CD14-positive monocyte (primary cell): ENCODE data around the gene SEPTIN10. TPM values are rescaled to one million over a fixed set of nuclear protein-coding genes. Genes with fewer than 3 reads are reported as not detected.

Experiments
- DNase-seq, 3 donors: peaks; one replicate each; pipeline ENCODE4 v3.0.0-alpha.2; 2011 to 2022
- H2AFZ ChIP-seq: 2 replicates; pipeline ENCODE4 v1.6.0; 2012; ENCODE audit warnings: mild to moderate bottlenecking, low read depth, low read length, inconsistent platforms; ENCODE audit not compliant: insufficient read depth, poor library complexity, severe bottlenecking
- H3K27ac ChIP-seq, 2 donors: 1 replicate in 1 of 2; 2 replicates in 1 of 2; pipeline ENCODE4 v1.5.1; 2012 to 2013; ENCODE audit warnings: low read length in 2 of 2, control low read depth in 1 of 2, inconsistent platforms in 1 of 2, low read depth in 1 of 2, mild to moderate bottlenecking in 1 of 2
- H3K27me3 ChIP-seq, 2 donors: one replicate each; pipeline versions ENCODE4 v1.6.0 to v1.6.1; 2011 to 2013; ENCODE audit warnings: low read length in 2 of 2; ENCODE audit not compliant: control insufficient read depth in 2 of 2, insufficient read depth in 2 of 2
- H3K36me3 ChIP-seq, 2 donors: replicated peaks in 1 of 2; 1 replicate in 1 of 2; 2 replicates in 1 of 2; pipeline versions ENCODE4 v1.5.1 to v1.6.1; 2012 to 2013; ENCODE audit warnings: low read length in 2 of 2, control low read depth in 1 of 2, inconsistent platforms in 1 of 2, mild to moderate bottlenecking in 1 of 2; ENCODE audit not compliant: insufficient read depth in 2 of 2, control insufficient read depth in 1 of 2
- H3K4me1 ChIP-seq, 2 donors: 1 replicate in 1 of 2; 2 replicates in 1 of 2; pipeline versions ENCODE4 v1.5.1 to v1.6.1; 2012 to 2013; ENCODE audit warnings: low read length in 2 of 2, control low read depth in 1 of 2, inconsistent platforms in 1 of 2, mild to moderate bottlenecking in 1 of 2, moderate library complexity in 1 of 2; ENCODE audit not compliant: insufficient read depth in 2 of 2, control insufficient read depth in 1 of 2
- H3K4me2 ChIP-seq: replicated peaks from 2 replicates; pipeline ENCODE3; 2012; ENCODE audit warnings: low read length, moderate library complexity, mild to moderate bottlenecking; ENCODE audit not compliant: poor library complexity, severe bottlenecking; ENCODE audit errors: extremely low read depth
- H3K4me3 ChIP-seq, 3 experiments: fragments of 200-600 bp in 1 of 3; sonication (generic) in 1 of 3; replicated peaks in 1 of 3; 1 replicate in 2 of 3; 2 replicates in 1 of 3; pipeline ENCODE4 v1.5.1; 2011 to 2013; ENCODE audit warnings: low read length in 3 of 3, mild to moderate bottlenecking in 3 of 3, control low read depth in 2 of 3, low read depth in 2 of 3, inconsistent platforms in 1 of 3, moderate library complexity in 1 of 3
- H3K79me2 ChIP-seq: 2 replicates; pipeline ENCODE4 v1.6.0; 2012; ENCODE audit warnings: mild to moderate bottlenecking, control low read depth, inconsistent platforms, low read length, moderate library complexity; ENCODE audit not compliant: insufficient read depth
- H3K9ac ChIP-seq: 2 replicates; pipeline ENCODE4 v1.6.0; 2017; ENCODE audit warnings: low read length, mild to moderate bottlenecking; ENCODE audit not compliant: insufficient read depth, poor library complexity, severe bottlenecking
- H3K9me3 ChIP-seq, 2 donors: replicated peaks in 1 of 2; 1 replicate in 1 of 2; 2 replicates in 1 of 2; pipeline versions ENCODE4 v1.5.1 to v1.6.1; 2012 to 2013; ENCODE audit warnings: low read length in 2 of 2, control low read depth in 1 of 2; ENCODE audit not compliant: control insufficient read depth in 1 of 2, insufficient read depth in 1 of 2
- H4K20me1 ChIP-seq: 2 replicates; pipeline ENCODE4 v1.6.0; 2012; ENCODE audit warnings: mild to moderate bottlenecking, low read length, control low read depth, moderate library complexity; ENCODE audit not compliant: insufficient read depth
- H3K27ac Mint-ChIP-seq, 7 donors: one replicate each; pipeline ENCODE4 v1.8.0; 2020; ENCODE audit warnings: mild to moderate bottlenecking in 7 of 7, mixed read lengths in 7 of 7, moderate library complexity in 6 of 7, inconsistent platforms in 2 of 7
- H3K27me3 Mint-ChIP-seq, 3 donors: one replicate each; pipeline ENCODE4 v1.8.0; 2021 to 2022; ENCODE audit warnings: low read depth in 3 of 3, mild to moderate bottlenecking in 3 of 3, mixed read lengths in 3 of 3, moderate library complexity in 3 of 3, inconsistent platforms in 1 of 3
- H3K36me3 Mint-ChIP-seq, 2 donors: one replicate each; pipeline ENCODE4 v1.8.0; 2020; ENCODE audit warnings: mixed read lengths in 2 of 2, inconsistent platforms in 1 of 2, mild to moderate bottlenecking in 1 of 2
- H3K4me1 Mint-ChIP-seq: one replicate; pipeline ENCODE4 v1.8.0; 2020; ENCODE audit warnings: mild to moderate bottlenecking, mixed read lengths
- H3K4me3 Mint-ChIP-seq, 2 donors: one replicate each; pipeline ENCODE4 v1.8.0; 2020; ENCODE audit warnings: mild to moderate bottlenecking in 2 of 2, mixed read lengths in 2 of 2, moderate library complexity in 1 of 2
- H3K9me3 Mint-ChIP-seq, 7 donors: one replicate each; pipeline ENCODE4 v1.8.0; 2020 to 2022; ENCODE audit warnings: mixed read lengths in 7 of 7, mild to moderate bottlenecking in 6 of 7, moderate library complexity in 6 of 7, inconsistent platforms in 2 of 7
- WGBS: methylation state at CpG from one replicate; pipeline ENCODE4 v1.1.5; 2013; ENCODE audit warnings: missing lambda C conversion rate; ENCODE audit not compliant: insufficient coverage; 5-methylcytosine and 5-hydroxymethylcytosine counted together
- intact Hi-C, 2 donors: fragments of 100-400 bp; cut with micrococcal nuclease; formaldehyde crosslinking; loops; one replicate each; pipeline versions ENCODE4 v1.15.0 to v1.15.1; 2023
- polyA plus RNA-seq, 3 donors: library from polyadenylated mRNA; depleted of rRNA in 1 of 3; unstranded in 2 of 3; stranded (reverse) in 1 of 3; fragments of 300-500 nt in 2 of 3; fragments of >200 nt in 1 of 3; fragmentation: Illumina TruSeq in 2 of 3; gene quantifications; 1 replicate in 2 of 3; 2 replicates in 1 of 3; pipeline ENCODE4 v1.2.3, GENCODE V29; 2012 to 2021
- TF ChIP-seq, protein P1 (sequence below): fragments of 200-600 bp; IDR thresholded peaks from one replicate; pipeline ENCODE4 v1.8.0; 2022; ENCODE audit warnings: antibody characterized with exemption, mild to moderate bottlenecking

SEPTIN10 gene
- polyA plus RNA-seq, 3 donors, result 4.2 to 6.8 (median 4.4) TPM

DNA sequence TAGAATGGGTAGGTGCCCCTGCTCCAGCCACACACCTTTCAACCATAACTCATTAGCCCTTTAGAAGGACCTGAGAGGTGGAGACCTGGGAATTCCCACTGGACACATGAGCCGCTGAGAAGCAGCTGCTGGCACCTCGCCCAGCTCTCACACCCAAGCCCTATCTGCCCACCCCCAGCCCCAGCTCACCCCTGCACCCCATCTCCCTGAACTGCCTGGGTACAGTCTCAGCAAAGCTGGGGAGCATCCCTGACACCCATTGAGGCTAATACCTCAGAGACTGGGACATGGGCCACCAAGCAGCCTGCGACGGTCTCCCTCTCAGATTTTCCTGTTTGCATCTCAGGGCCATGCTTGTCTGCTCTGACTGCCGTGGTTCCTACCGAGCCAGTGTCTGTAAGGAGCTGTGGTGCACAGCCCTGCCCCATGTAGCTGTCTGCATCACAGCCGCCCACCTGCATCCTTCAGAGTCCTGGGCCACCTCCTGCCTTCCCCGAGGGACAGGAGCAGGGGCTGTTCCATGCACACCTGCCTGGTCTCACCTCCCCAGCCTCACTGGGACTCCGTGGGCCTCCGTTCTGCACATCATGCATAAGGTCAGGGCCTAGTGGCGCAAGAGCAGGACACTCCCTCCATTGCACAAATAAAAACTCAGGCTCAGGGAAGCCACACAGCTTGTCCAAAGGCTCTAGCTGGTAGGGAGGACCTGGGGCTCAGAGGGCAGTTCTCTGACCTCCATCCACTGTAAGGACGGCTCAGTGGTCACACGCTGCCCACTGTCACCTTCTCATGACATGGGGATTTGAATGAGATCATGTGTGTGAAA is 90.0 kb downstream of the SEPTIN10 start:
- no peaks in the 10 kb centered on the region for H3K27me3 ChIP-seq
- no peaks in the 10 kb centered on the region for H3K79me2 ChIP-seq
- Mint-ChIP-seq H3K36me3 (no peaks in the 10 kb centered on the region), H3K9me3 (peaks cover 0 to 2% (median 0%) of the 10 kb centered on the region in 7 donors), H3K4me1 (no peaks in the 10 kb centered on the region), H3K27me3 (peaks cover 0 to 5% (median 1%) of the 10 kb centered on the region in 3 donors), H3K4me3 (no peak overlapping the region), H3K27ac (no peak overlapping the region)
- no peak overlapping the region for H3K4me3 ChIP-seq
- H2AFZ ChIP-seq, result no peak overlapping the region
- H3K4me2 ChIP-seq, result no peak overlapping the region
- TF ChIP-seq, protein P1, sequence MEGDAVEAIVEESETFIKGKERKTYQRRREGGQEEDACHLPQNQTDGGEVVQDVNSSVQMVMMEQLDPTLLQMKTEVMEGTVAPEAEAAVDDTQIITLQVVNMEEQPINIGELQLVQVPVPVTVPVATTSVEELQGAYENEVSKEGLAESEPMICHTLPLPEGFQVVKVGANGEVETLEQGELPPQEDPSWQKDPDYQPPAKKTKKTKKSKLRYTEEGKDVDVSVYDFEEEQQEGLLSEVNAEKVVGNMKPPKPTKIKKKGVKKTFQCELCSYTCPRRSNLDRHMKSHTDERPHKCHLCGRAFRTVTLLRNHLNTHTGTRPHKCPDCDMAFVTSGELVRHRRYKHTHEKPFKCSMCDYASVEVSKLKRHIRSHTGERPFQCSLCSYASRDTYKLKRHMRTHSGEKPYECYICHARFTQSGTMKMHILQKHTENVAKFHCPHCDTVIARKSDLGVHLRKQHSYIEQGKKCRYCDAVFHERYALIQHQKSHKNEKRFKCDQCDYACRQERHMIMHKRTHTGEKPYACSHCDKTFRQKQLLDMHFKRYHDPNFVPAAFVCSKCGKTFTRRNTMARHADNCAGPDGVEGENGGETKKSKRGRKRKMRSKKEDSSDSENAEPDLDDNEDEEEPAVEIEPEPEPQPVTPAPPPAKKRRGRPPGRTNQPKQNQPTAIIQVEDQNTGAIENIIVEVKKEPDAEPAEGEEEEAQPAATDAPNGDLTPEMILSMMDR, result no peak
- no peak overlapping the region for H3K27ac ChIP-seq
- no peak overlapping the region for H3K9ac ChIP-seq
- WGBS, result 91% methylated on average over 8 of the region's 13 CpGs
- intact Hi-C loops, result no loop called here
- no peaks in the 10 kb centered on the region for H3K4me1 ChIP-seq
- no peaks in the 10 kb centered on the region for H3K36me3 ChIP-seq
- H4K20me1 ChIP-seq, result no peaks in the 10 kb centered on the region
- H3K9me3 ChIP-seq, result no peaks in the 10 kb centered on the region
- no peak for DNase-seq

DNA sequence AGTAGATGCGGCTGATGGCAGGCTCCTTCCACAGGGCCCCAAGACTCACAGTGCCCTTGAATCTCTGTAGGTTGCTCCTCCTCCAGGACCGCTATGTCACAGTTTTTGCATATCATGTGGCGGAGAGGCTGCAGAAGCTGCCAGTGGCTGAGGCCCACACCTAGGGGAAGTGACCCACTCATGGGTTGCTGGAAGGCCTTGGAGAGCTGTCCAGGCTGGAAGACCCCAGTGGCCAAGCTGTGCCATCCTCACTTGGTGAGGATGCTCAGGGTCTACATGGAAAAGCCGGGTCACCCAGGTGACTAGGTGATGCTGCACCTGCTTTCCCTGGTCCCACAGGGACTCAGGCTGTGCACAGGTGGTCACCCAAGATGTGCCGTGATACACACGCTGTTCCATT is 90.6 kb downstream of the SEPTIN10 start:
- Histone ChIP-seq H3K4me2 (no peak overlapping the region), H3K4me1 (no peaks in the 10 kb centered on the region), H2AFZ (no peak overlapping the region), H3K9ac (no peak overlapping the region), H3K27me3 (no peaks in the 10 kb centered on the region), H4K20me1 (no peaks in the 10 kb centered on the region), H3K79me2 (no peaks in the 10 kb centered on the region), H3K27ac (no peak overlapping the region), H3K36me3 (no peaks in the 10 kb centered on the region), H3K9me3 (no peaks in the 10 kb centered on the region), H3K4me3 (no peak overlapping the region)
- TF ChIP-seq, protein P1, result no peak
- intact Hi-C loops, result no loop called here
- peaks cover 0 to 2% (median 0%) of the 10 kb centered on the region in 7 donors for H3K9me3 Mint-ChIP-seq
- DNase-seq, result no peak
- H3K4me1 Mint-ChIP-seq, result no peaks in the 10 kb centered on the region
- peaks cover 0 to 5% (median 1%) of the 10 kb centered on the region in 3 donors for H3K27me3 Mint-ChIP-seq
- H3K27ac Mint-ChIP-seq, result no peak overlapping the region
- no peaks in the 10 kb centered on the region for H3K36me3 Mint-ChIP-seq
- WGBS, result 69% methylated on average over 4 of the region's 6 CpGs
- no peak overlapping the region for H3K4me3 Mint-ChIP-seq
